GM23338 (cell line): ENCODE measurements around the gene TRAF2. TPM values are rescaled to one million over a fixed set of nuclear protein-coding genes. Genes with fewer than 3 reads are reported as not detected.

ENCODE experiments used
- ATAC-seq: fragments of 200-7000 bp; cut with Tn5 transposase; 3 replicates; pipeline ENCODE4 v1.9.1; 2020
- DNase-seq: peaks from one replicate; pipeline ENCODE4 v3.0.0-alpha.2; 2015; ENCODE audit warnings: low spot score
- H2AFZ ChIP-seq: fragments of 200-600 bp; sonication (generic); 2 replicates; pipeline ENCODE4 v1.8.0; 2016; ENCODE audit warnings: antibody characterized with exemption, mild to moderate bottlenecking, moderate library complexity
- H3F3A ChIP-seq: fragments of 200-600 bp; sonication (generic); replicated peaks from 2 replicates; pipeline ENCODE4 v1.8.0; 2017; ENCODE audit warnings: antibody characterized with exemption, mixed run types, low read depth
- H3K27ac ChIP-seq: fragments of 200-600 bp; sonication (generic); 2 replicates; pipeline ENCODE4 v1.6.1; 2016; ENCODE audit warnings: low read depth
- H3K27me3 ChIP-seq: fragments of 200-600 bp; sonication (generic); 2 replicates; pipeline ENCODE4 v1.8.0; 2016; ENCODE audit warnings: mild to moderate bottlenecking, mixed run types, moderate library complexity; ENCODE audit not compliant: insufficient read depth
- H3K36me3 ChIP-seq: fragments of 200-600 bp; sonication (generic); 2 replicates; pipeline ENCODE4 v1.8.0; 2016; ENCODE audit warnings: mild to moderate bottlenecking; ENCODE audit not compliant: insufficient read depth
- H3K4me1 ChIP-seq: fragments of 200-600 bp; sonication (generic); 2 replicates; pipeline ENCODE4 v1.8.0; 2016; ENCODE audit warnings: mild to moderate bottlenecking, moderate library complexity; ENCODE audit not compliant: insufficient read depth
- H3K4me2 ChIP-seq: fragments of 200-600 bp; sonication (generic); 2 replicates; pipeline ENCODE4 v1.7.1; 2017; ENCODE audit warnings: mixed run types
- H3K4me3 ChIP-seq: fragments of 200-600 bp; sonication (generic); 2 replicates; pipeline ENCODE4 v1.6.1; 2016; ENCODE audit warnings: mixed run types
- H3K79me2 ChIP-seq: fragments of 200-600 bp; sonication (generic); replicated peaks from 2 replicates; pipeline ENCODE4 v1.8.0; 2017; ENCODE audit warnings: mild to moderate bottlenecking; ENCODE audit not compliant: insufficient read depth
- H3K9me2 ChIP-seq: fragments of 200-600 bp; sonication (generic); 2 replicates; pipeline ENCODE4 v1.8.0; 2017; ENCODE audit not compliant: insufficient read depth
- H4K20me1 ChIP-seq: fragments of 200-600 bp; sonication (generic); replicated peaks from 2 replicates; pipeline ENCODE4 v1.8.0; 2017; ENCODE audit warnings: mild to moderate bottlenecking; ENCODE audit not compliant: insufficient read depth
- H3K27ac Mint-ChIP-seq: 2 replicates; pipeline ENCODE4 v1.8.0; 2020; ENCODE audit warnings: inconsistent platforms, mild to moderate bottlenecking, moderate library complexity, mixed read lengths
- H3K27me3 Mint-ChIP-seq: 3 replicates; pipeline ENCODE4 v1.8.0; 2022; ENCODE audit warnings: low read depth, mild to moderate bottlenecking, moderate library complexity, mixed read lengths, inconsistent platforms; ENCODE audit not compliant: insufficient read depth, poor library complexity
- H3K36me3 Mint-ChIP-seq: 3 replicates; pipeline ENCODE4 v1.8.0; 2021; ENCODE audit warnings: low read depth, mild to moderate bottlenecking, inconsistent platforms, moderate library complexity, mixed read lengths
- H3K4me1 Mint-ChIP-seq: 3 replicates; pipeline ENCODE4 v1.8.0; 2020; ENCODE audit warnings: mild to moderate bottlenecking, inconsistent platforms, mixed read lengths
- H3K4me3 Mint-ChIP-seq: 3 replicates; pipeline ENCODE4 v1.8.0; 2021; ENCODE audit warnings: moderate library complexity, mild to moderate bottlenecking, inconsistent platforms, mixed read lengths
- H3K9me3 Mint-ChIP-seq: 3 replicates; pipeline ENCODE4 v1.8.0; 2020; ENCODE audit warnings: moderate library complexity, mild to moderate bottlenecking, inconsistent platforms, mixed read lengths
- POLR2AphosphoS5 ChIP-seq: IDR thresholded peaks from 2 replicates; pipeline ENCODE4 v1.6.1; 2016; ENCODE audit warnings: antibody characterized with exemption, low read depth
- STAT1 ChIP-seq: IDR thresholded peaks from one replicate; pipeline ENCODE4 v1.6.1; 2016; ENCODE audit warnings: antibody characterized with exemption; ENCODE audit not compliant: unreplicated experiment
- polyA plus RNA-seq: library from polyadenylated mRNA; unstranded; fragments of >200 nt; fragmentation: Nextera tagmentation; extraction: Ambion mirVana; gene quantifications from 2 replicates; pipeline ENCODE4 v1.2.1, GENCODE V29; 2016
- total RNA-seq: library from RNA; depleted of rRNA; stranded (reverse); fragments of >200 nt; shearing (Covaris generic); gene quantifications from 2 replicates; pipeline ENCODE4 v1.2.3, GENCODE V29; 2014
- TF ChIP-seq, protein P1 (sequence below): fragments of 250-450 bp; sonication (Bioruptor Pico); IDR thresholded peaks from 2 replicates; pipeline ENCODE4 v1.5.0; 2020; ENCODE audit warnings: mild to moderate bottlenecking, moderate library complexity
- TF ChIP-seq, protein P2 (sequence below), 2 experiments: fragments of 200-600 bp in 1 of 2; sonication (generic) in 1 of 2; conservative IDR thresholded peaks; 2 replicates each; pipeline versions ENCODE4 v1.5.1 to v1.6.1; 2016 to 2017; ENCODE audit warnings: antibody characterized with exemption in 2 of 2, low read depth in 2 of 2, mild to moderate bottlenecking in 2 of 2, moderate library complexity in 1 of 2
- TF ChIP-seq, protein P3 (sequence below): IDR thresholded peaks from one replicate; pipeline ENCODE4 v1.6.1; 2018; ENCODE audit warnings: antibody characterized with exemption; ENCODE audit not compliant: unreplicated experiment
- TF ChIP-seq, protein P4 (sequence below): IDR thresholded peaks from 2 replicates; pipeline ENCODE4 v1.6.1; 2016; ENCODE audit warnings: antibody characterized with exemption

Gene TRAF2
- total and polyA plus RNA-seq, 2 experiments from 2014 or later, result 25.4 to 39.9 TPM

DNA sequence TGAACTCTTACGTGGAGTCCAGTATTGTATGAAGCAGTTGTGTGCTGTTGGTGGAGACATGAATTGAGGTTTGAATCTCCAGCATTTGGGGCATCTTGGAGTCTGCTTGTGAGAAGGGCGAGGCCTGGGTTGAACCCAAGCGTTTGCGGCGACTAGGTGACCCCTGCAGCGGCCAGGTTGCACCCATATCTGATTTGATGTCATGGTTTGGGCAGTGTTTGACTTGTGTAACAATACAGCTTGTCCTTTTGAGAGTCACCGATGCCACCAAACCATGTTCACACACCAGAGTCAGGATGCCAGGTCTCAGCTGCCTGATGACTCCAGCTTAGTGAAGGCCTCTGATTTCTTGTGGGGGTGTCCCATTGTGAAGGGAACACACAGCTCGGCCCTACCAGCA is 2.1 kb downstream of the TRAF2 start (continued):
- TF ChIP-seq, protein P1, sequence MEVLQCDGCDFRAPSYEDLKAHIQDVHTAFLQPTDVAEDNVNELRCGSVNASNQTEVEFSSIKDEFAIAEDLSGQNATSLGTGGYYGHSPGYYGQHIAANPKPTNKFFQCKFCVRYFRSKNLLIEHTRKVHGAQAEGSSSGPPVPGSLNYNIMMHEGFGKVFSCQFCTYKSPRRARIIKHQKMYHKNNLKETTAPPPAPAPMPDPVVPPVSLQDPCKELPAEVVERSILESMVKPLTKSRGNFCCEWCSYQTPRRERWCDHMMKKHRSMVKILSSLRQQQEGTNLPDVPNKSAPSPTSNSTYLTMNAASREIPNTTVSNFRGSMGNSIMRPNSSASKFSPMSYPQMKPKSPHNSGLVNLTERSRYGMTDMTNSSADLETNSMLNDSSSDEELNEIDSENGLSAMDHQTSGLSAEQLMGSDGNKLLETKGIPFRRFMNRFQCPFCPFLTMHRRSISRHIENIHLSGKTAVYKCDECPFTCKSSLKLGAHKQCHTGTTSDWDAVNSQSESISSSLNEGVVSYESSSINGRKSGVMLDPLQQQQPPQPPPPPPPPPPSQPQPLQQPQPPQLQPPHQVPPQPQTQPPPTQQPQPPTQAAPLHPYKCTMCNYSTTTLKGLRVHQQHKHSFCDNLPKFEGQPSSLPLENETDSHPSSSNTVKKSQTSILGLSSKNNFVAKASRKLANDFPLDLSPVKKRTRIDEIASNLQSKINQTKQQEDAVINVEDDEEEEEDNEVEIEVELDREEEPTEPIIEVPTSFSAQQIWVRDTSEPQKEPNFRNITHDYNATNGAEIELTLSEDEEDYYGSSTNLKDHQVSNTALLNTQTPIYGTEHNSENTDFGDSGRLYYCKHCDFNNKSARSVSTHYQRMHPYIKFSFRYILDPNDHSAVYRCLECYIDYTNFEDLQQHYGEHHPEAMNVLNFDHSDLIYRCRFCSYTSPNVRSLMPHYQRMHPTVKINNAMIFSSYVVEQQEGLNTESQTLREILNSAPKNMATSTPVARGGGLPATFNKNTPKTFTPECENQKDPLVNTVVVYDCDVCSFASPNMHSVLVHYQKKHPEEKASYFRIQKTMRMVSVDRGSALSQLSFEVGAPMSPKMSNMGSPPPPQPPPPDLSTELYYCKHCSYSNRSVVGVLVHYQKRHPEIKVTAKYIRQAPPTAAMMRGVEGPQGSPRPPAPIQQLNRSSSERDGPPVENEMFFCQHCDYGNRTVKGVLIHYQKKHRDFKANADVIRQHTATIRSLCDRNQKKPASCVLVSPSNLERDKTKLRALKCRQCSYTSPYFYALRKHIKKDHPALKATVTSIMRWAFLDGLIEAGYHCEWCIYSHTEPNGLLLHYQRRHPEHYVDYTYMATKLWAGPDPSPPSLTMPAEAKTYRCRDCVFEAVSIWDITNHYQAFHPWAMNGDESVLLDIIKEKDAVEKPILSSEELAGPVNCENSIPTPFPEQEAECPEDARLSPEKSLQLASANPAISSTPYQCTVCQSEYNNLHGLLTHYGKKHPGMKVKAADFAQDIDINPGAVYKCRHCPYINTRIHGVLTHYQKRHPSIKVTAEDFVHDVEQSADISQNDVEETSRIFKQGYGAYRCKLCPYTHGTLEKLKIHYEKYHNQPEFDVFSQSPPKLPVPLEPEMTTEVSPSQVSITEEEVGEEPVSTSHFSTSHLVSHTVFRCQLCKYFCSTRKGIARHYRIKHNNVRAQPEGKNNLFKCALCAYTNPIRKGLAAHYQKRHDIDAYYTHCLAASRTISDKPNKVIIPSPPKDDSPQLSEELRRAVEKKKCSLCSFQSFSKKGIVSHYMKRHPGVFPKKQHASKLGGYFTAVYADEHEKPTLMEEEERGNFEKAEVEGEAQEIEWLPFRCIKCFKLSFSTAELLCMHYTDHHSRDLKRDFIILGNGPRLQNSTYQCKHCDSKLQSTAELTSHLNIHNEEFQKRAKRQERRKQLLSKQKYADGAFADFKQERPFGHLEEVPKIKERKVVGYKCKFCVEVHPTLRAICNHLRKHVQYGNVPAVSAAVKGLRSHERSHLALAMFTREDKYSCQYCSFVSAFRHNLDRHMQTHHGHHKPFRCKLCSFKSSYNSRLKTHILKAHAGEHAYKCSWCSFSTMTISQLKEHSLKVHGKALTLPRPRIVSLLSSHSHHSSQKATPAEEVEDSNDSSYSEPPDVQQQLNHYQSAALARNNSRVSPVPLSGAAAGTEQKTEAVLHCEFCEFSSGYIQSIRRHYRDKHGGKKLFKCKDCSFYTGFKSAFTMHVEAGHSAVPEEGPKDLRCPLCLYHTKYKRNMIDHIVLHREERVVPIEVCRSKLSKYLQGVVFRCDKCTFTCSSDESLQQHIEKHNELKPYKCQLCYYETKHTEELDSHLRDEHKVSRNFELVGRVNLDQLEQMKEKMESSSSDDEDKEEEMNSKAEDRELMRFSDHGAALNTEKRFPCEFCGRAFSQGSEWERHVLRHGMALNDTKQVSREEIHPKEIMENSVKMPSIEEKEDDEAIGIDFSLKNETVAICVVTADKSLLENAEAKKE (CRISPR knock-in tag), result no peak
- TF ChIP-seq, protein P2, sequence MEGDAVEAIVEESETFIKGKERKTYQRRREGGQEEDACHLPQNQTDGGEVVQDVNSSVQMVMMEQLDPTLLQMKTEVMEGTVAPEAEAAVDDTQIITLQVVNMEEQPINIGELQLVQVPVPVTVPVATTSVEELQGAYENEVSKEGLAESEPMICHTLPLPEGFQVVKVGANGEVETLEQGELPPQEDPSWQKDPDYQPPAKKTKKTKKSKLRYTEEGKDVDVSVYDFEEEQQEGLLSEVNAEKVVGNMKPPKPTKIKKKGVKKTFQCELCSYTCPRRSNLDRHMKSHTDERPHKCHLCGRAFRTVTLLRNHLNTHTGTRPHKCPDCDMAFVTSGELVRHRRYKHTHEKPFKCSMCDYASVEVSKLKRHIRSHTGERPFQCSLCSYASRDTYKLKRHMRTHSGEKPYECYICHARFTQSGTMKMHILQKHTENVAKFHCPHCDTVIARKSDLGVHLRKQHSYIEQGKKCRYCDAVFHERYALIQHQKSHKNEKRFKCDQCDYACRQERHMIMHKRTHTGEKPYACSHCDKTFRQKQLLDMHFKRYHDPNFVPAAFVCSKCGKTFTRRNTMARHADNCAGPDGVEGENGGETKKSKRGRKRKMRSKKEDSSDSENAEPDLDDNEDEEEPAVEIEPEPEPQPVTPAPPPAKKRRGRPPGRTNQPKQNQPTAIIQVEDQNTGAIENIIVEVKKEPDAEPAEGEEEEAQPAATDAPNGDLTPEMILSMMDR (conservative IDR thresholded peaks at IDR 0.05; ENCODE audit: low read depth in 2 of 2), result no peak

DNA sequence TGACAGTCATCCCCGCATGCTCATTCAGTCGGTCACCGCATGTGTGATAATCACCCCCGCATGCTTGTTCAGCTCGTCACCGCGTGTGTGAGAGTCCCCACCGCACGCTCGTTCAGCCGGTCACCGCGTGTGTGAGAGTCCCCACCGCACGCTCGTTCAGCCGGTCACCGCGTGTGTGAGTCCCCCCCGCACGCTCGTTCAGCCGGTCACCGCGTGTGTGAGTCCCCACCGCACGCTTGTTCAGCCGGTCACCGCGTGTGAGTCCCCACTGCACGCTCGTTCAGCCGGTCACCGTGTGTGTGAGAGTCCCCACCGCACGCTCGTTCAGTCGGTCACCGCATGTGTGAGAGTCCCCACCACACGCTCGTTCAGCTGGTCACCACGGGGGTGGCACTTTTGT is 3.5 kb downstream of the TRAF2 start:
- Histone ChIP-seq H4K20me1 (peaks cover 52% of the 10 kb centered on the region), H3K4me3 (no peak overlapping the region), H3K4me1 (peaks cover 7% of the 10 kb centered on the region), H3K36me3 (no peaks in the 10 kb centered on the region), H3F3A (no peaks in the 10 kb centered on the region), H3K9me2 (no peaks in the 10 kb centered on the region), H3K4me2 (no peak overlapping the region), H2AFZ (no peak overlapping the region), H3K79me2 (peaks cover 77% of the 10 kb centered on the region), H3K27ac (no peak overlapping the region), H3K27me3 (no peaks in the 10 kb centered on the region)
- Mint-ChIP-seq H3K27ac (no peak overlapping the region), H3K4me1 (peaks cover 7% of the 10 kb centered on the region; the same call in 2 of the 3 replicates), H3K9me3 (no peaks in the 10 kb centered on the region), H3K4me3 (no peak overlapping the region), H3K36me3 (peaks cover 10% of the 10 kb centered on the region), H3K27me3 (peaks cover 17% of the 10 kb centered on the region)
- ATAC-seq, result no peak
- DNase-seq, result no peak
- TF ChIP-seq STAT1, result no peak
- TF ChIP-seq POLR2AphosphoS5, result no peak
- TF ChIP-seq, protein P2 (conservative IDR thresholded peaks at IDR 0.05; ENCODE audit: low read depth in 2 of 2), result no peak
- TF ChIP-seq, protein P3, sequence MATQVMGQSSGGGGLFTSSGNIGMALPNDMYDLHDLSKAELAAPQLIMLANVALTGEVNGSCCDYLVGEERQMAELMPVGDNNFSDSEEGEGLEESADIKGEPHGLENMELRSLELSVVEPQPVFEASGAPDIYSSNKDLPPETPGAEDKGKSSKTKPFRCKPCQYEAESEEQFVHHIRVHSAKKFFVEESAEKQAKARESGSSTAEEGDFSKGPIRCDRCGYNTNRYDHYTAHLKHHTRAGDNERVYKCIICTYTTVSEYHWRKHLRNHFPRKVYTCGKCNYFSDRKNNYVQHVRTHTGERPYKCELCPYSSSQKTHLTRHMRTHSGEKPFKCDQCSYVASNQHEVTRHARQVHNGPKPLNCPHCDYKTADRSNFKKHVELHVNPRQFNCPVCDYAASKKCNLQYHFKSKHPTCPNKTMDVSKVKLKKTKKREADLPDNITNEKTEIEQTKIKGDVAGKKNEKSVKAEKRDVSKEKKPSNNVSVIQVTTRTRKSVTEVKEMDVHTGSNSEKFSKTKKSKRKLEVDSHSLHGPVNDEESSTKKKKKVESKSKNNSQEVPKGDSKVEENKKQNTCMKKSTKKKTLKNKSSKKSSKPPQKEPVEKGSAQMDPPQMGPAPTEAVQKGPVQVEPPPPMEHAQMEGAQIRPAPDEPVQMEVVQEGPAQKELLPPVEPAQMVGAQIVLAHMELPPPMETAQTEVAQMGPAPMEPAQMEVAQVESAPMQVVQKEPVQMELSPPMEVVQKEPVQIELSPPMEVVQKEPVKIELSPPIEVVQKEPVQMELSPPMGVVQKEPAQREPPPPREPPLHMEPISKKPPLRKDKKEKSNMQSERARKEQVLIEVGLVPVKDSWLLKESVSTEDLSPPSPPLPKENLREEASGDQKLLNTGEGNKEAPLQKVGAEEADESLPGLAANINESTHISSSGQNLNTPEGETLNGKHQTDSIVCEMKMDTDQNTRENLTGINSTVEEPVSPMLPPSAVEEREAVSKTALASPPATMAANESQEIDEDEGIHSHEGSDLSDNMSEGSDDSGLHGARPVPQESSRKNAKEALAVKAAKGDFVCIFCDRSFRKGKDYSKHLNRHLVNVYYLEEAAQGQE, result no peak
- TF ChIP-seq, protein P4, sequence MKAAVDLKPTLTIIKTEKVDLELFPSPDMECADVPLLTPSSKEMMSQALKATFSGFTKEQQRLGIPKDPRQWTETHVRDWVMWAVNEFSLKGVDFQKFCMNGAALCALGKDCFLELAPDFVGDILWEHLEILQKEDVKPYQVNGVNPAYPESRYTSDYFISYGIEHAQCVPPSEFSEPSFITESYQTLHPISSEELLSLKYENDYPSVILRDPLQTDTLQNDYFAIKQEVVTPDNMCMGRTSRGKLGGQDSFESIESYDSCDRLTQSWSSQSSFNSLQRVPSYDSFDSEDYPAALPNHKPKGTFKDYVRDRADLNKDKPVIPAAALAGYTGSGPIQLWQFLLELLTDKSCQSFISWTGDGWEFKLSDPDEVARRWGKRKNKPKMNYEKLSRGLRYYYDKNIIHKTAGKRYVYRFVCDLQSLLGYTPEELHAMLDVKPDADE, result no peak
